Effector memory CD8-positive, alpha-beta T cell (primary cell): ENCODE results near the gene GLI3.
"Not testable (repeated sequence)": the region's sequence is repeated elsewhere in the genome, so short reads cannot be mapped to it uniquely, and the experiment has no call there.

ENCODE experiments used
- ATAC-seq: fragments of 150-1000 bp; cut with Tn5 transposase; replicated peaks from 2 replicates; pipeline ENCODE4 v1.10.0; 2021; ENCODE audit warnings: mild to moderate bottlenecking, moderate library complexity
- DNase-seq, 3 experiments: peaks; one replicate each; pipeline ENCODE4 v3.0.0; 2021
- H3K27ac Mint-ChIP-seq, 2 donors: one replicate each; pipeline ENCODE4 v1.8.0; 2022; ENCODE audit warnings: mild to moderate bottlenecking in 2 of 2, mixed read lengths in 2 of 2, moderate library complexity in 2 of 2
- H3K27me3 Mint-ChIP-seq, 2 donors: one replicate each; pipeline ENCODE4 v1.8.0; 2022; ENCODE audit warnings: mixed read lengths in 2 of 2
- H3K36me3 Mint-ChIP-seq: one replicate; pipeline ENCODE4 v1.8.0; 2022; ENCODE audit warnings: mild to moderate bottlenecking, moderate library complexity, mixed read lengths; ENCODE audit not compliant: insufficient read depth
- H3K4me1 Mint-ChIP-seq, 2 donors: one replicate each; pipeline ENCODE4 v1.8.0; 2022; ENCODE audit warnings: low read depth in 2 of 2, mixed read lengths in 2 of 2
- H3K4me3 Mint-ChIP-seq, 2 donors: one replicate each; pipeline ENCODE4 v1.8.0; 2022; ENCODE audit warnings: mild to moderate bottlenecking in 2 of 2, mixed read lengths in 2 of 2, moderate library complexity in 2 of 2
- H3K9me3 Mint-ChIP-seq, 2 donors: one replicate each; pipeline ENCODE4 v1.8.0; 2022; ENCODE audit warnings: mixed read lengths in 2 of 2

Gene GLI3

DNA sequence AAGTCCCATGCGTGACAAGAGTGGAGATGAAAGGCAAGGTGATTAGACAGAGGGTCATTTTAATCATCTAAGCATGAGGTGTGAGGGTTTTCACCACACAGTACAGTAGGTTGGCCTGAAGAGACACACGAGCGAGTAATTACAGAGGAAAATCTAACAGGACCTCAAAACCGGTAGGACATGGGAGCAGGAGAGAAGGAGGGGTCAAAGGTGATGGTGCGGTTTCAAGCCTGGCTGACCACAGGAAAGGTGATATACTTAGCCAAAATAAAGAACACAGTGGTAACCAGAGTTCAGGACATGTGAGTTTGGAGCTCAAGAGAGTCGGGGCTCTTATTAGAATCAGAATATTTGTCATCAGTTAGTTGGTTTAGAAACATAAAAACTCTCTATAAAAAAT, 20.0 kb downstream of the GLI3 start:
- H3K4me1 Mint-ChIP-seq = no peaks in the 10 kb centered on the region
- H3K9me3 Mint-ChIP-seq = peaks cover 2 to 7% of the 10 kb centered on the region in 2 donors
- H3K27me3 Mint-ChIP-seq = peaks cover 0 to 10% of the 10 kb centered on the region in 2 donors
- H3K36me3 Mint-ChIP-seq = no peaks in the 10 kb centered on the region
- no peak overlapping the region for H3K4me3 Mint-ChIP-seq
- DNase-seq (no peak), ATAC-seq (no peak)
- H3K27ac Mint-ChIP-seq = no peak overlapping the region

DNA sequence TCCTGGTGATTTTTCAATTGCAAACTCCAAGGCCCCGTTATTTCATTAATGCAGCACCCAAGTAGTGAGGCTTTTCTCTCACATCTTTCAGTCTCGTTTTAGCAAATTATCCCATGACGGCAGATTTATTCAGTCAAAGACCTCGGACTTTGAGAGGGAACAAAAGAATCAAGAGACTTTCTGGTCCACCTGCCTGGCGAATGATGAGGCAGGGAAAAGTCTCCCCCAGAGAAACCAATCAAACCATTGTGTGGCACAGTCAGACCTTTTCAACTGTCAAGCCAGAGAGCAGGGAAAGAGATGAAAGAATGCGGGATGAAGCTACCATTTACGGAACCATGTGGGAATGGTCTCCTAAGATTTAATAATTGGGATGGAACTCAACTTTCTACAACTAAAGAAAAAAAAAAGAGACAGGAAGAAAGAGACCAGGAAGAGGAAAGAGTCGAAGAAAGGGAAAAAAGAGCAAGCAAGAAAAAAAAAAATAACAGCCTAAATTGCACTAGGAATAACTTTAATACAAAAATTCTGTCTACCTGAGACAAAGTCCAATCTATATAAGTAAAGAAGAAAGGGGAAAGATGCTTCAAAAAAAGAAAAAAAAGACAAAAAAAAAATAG, 22.8 kb downstream of the GLI3 start:
- H3K4me3 Mint-ChIP-seq = no peak overlapping the region
- H3K4me1 Mint-ChIP-seq = no peaks in the 10 kb centered on the region
- no peaks in the 10 kb centered on the region for H3K36me3 Mint-ChIP-seq
- H3K9me3 Mint-ChIP-seq = peaks cover 0 to 2% of the 10 kb centered on the region in 2 donors
- H3K27ac Mint-ChIP-seq = no peak overlapping the region
- DNase-seq (no peak), ATAC-seq (no peak)
- no peaks in the 10 kb centered on the region for H3K27me3 Mint-ChIP-seq

DNA sequence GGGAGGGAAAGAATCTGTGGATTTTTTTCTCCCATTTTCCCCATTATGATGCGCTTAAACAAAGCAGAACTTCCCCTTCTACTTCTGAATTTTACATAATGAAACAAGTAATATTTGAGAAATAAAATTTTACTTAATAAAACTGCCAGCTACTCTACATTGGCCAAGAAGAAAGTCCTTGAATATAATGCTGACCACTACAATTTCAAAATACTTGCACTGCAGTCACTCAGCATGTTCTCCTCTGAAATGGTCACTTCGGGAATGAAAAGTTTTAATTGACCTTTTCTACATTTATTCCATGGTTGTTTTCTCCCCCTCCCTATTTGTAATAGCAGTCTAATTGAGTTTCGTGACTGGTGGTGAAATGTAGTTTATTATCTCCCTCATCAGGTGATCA, 23.9 kb downstream of the GLI3 start:
- Mint-ChIP-seq H3K9me3 (peaks cover 0 to 2% of the 10 kb centered on the region in 2 donors), H3K27me3 (no peaks in the 10 kb centered on the region), H3K4me3 (no peak overlapping the region), H3K27ac (no peak overlapping the region), H3K36me3 (no peaks in the 10 kb centered on the region), H3K4me1 (no peaks in the 10 kb centered on the region)
- ATAC-seq (no peak), DNase-seq (no peak)

DNA sequence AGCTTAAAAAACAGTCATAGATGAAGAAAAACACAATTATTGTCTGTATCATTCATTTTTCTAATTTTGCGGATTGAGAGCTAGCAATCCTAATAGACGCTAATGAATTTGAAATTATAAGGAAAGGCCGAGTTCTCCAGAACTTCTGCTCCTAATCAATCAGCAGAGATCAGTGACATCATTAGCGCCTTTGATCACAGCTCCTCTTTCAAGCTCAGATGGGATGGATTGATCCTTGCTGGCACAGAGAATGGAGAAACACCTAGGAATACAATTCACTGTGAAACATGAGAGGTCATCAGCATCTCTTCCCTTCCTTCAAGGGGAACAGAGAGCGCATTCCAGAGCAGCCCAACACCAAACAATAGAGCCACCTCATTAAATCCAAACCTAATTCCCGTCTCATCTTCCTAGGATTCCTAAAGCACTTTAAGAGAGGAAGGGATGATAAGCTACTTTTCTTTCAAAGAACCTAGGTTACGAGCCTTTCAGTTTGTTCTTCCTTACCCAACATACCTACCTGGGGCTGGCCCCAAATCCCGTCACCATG, 24.4 kb downstream of the GLI3 start:
- Mint-ChIP-seq H3K27ac (no peak overlapping the region), H3K9me3 (peaks cover 0 to 2% of the 10 kb centered on the region in 2 donors), H3K4me3 (no peak overlapping the region), H3K4me1 (no peaks in the 10 kb centered on the region), H3K36me3 (no peaks in the 10 kb centered on the region), H3K27me3 (no peaks in the 10 kb centered on the region)
- ATAC-seq (no peak), DNase-seq (no peak)

DNA sequence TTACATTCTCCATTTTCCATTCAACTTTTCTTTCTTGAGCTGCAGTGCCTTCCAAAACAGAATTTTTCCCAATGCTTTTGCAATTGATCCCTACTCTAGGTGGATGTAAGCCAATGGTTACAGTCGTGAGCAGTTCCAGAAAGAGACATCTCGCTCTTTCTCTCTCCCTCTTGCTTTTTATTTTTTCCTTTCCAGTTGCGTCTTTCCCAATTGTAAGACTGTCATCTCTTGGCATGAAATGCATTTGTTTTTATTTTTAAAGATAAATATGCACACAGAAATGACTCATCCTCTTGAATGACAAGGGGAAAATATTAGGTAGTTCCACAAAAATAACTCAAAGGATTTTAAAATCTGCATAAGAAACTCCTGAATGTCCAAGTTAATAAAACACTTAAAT, 25.1 kb downstream of the GLI3 start:
- no peak overlapping the region for H3K27ac Mint-ChIP-seq
- no peak for ATAC-seq
- H3K4me1 Mint-ChIP-seq = no peaks in the 10 kb centered on the region
- no peaks in the 10 kb centered on the region for H3K27me3 Mint-ChIP-seq
- H3K9me3 Mint-ChIP-seq = peaks cover 0 to 2% of the 10 kb centered on the region in 2 donors
- H3K4me3 Mint-ChIP-seq = no peak overlapping the region
- no peak for DNase-seq
- H3K36me3 Mint-ChIP-seq = no peaks in the 10 kb centered on the region

DNA sequence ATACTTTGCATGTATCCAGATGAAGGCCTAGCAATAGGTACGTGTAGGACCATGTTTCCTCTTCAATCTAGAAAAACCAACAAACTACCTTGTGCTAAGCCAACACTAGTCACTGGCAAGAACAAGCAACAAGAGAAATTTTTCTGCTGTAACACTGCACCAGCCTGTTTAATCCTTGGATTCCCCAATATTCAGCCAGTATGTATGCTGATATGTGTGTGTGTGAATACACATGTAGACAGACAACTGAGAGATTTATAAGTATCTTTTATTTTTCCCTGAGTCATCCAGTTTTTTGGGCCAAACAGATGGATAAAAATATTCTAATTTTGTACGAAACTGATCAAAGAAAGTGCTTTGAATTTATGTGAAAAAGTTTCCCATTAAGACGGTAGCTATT, 26.2 kb downstream of the GLI3 start:
- no peak overlapping the region for H3K4me3 Mint-ChIP-seq
- H3K36me3 Mint-ChIP-seq = no peaks in the 10 kb centered on the region
- no peak overlapping the region for H3K27ac Mint-ChIP-seq
- ATAC-seq = no peak
- no peaks in the 10 kb centered on the region for H3K4me1 Mint-ChIP-seq
- no peak for DNase-seq
- H3K27me3 Mint-ChIP-seq = no peaks in the 10 kb centered on the region
- peaks cover 0 to 2% of the 10 kb centered on the region in 2 donors for H3K9me3 Mint-ChIP-seq

DNA sequence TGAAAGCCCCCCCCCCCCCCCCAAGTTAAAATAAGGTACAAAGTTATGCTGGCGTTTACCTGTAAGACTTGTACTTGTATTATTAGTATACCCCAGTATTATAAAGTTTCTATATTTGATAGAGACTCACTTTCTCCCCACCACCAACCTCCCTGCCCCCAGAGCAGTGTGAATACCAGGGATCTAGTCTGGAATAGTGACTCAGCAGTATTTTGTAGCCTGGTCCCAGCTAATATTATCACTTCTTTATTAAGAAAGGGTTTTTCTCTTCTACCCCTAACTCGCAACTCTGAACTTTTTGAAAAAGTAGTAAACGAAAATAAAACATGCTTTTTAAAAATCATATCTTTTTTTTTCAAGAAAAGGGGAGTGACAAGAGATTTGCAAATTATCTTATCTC, 26.7 kb downstream of the GLI3 start:
- Mint-ChIP-seq H3K36me3 (no peaks in the 10 kb centered on the region), H3K27me3 (no peaks in the 10 kb centered on the region), H3K4me3 (no peak overlapping the region), H3K4me1 (no peaks in the 10 kb centered on the region), H3K27ac (no peak overlapping the region), H3K9me3 (peaks cover 0 to 2% of the 10 kb centered on the region in 2 donors)
- ATAC-seq (no peak), DNase-seq (no peak)

DNA sequence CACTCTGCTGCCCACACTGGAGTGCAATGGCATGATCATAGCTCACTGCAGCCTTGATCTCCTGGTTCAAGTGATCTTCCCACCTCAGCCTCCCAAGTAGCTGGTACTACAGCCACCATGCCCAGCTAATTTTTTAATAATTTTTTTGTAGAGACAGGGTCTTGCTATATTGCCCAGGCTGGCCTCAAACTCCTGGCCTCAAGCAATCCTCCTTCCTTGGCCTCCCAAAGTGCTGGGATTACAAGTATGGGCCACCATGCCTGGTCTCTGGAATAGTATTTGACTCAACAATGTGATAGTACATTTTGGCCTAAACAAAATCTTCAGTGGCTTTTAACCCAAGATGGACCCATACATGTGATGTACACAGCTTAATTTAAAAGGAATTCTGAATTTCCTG, 27.9 kb downstream of the GLI3 start:
- not testable (repeated sequence) for H3K27ac Mint-ChIP-seq, ATAC-seq, H3K36me3 Mint-ChIP-seq, H3K4me3 Mint-ChIP-seq, DNase-seq, H3K9me3 Mint-ChIP-seq, H3K4me1 Mint-ChIP-seq, H3K27me3 Mint-ChIP-seq

DNA sequence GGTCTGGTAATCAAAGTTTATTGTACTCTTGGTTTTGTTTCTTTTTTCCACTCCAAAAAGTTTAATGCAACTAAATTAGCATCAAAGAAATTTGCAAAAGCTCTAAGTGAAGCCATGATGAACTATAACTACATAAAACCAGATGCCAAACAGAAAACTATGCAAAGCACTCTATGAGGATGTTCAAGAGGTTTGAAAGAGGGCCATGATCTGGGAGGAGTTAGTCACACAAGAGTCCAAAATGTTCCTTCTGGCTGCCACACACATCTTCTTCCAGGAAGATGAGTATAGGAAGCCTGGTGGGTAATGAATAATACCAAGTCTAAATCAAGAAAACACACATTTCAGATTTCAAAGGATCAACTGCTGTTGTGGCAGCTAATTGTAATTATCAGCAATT, 28.4 kb downstream of the GLI3 start:
- H3K36me3 Mint-ChIP-seq = no peaks in the 10 kb centered on the region
- no peak overlapping the region for H3K4me3 Mint-ChIP-seq
- H3K4me1 Mint-ChIP-seq = no peaks in the 10 kb centered on the region
- H3K27ac Mint-ChIP-seq = no peak overlapping the region
- ATAC-seq (no peak), DNase-seq (no peak)
- peaks cover under 1 to 2% of the 10 kb centered on the region in 2 donors for H3K9me3 Mint-ChIP-seq
- no peaks in the 10 kb centered on the region for H3K27me3 Mint-ChIP-seq

DNA sequence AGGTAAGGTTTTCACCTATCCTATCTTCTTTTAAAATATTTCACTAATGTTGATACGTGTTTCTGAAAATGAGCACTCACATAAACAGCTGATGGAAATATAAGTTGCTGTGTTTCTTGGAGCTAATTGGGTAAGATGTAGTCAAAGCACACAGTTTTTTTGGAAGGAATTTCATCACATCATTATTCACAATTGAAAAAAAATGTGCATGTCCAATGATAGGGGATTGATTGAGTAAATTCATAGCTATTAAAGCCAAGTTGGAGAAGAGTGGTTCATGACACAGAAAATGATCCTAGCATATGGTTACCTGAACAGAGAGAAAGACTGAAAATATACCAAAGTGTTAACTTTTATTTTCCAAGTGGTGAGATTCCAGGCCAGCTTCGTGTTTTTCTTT, 29.6 kb downstream of the GLI3 start:
- Mint-ChIP-seq H3K4me3 (no peak overlapping the region), H3K36me3 (no peaks in the 10 kb centered on the region), H3K9me3 (peaks cover 2 to 12% of the 10 kb centered on the region in 2 donors), H3K4me1 (no peaks in the 10 kb centered on the region), H3K27ac (no peak overlapping the region), H3K27me3 (no peaks in the 10 kb centered on the region)
- ATAC-seq (no peak), DNase-seq (no peak)

DNA sequence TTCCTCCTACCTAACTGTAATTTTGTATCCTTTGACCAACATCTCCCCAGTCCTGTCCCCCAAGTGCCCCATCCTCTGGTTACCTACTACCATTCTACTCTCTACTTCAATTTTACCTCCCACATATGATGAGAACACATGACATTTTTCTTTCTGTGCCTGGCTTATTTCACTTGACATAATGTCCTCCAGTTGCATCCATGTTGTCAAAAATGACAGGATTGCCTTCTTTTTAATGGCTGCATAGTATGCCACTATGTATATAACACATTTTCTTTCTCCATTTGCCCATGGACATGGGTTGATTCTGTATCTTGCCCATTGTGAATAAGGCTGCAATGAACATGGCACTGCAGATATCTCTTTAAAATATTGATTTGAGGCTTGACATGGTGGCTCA, 33.7 kb downstream of the GLI3 start:
- Mint-ChIP-seq H3K36me3 (no peaks in the 10 kb centered on the region), H3K4me3 (no peak overlapping the region), H3K4me1 (no peaks in the 10 kb centered on the region), H3K27ac (no peak overlapping the region), H3K27me3 (no peaks in the 10 kb centered on the region), H3K9me3 (peaks cover 3 to 13% of the 10 kb centered on the region in 2 donors)
- ATAC-seq (no peak), DNase-seq (no peak)

DNA sequence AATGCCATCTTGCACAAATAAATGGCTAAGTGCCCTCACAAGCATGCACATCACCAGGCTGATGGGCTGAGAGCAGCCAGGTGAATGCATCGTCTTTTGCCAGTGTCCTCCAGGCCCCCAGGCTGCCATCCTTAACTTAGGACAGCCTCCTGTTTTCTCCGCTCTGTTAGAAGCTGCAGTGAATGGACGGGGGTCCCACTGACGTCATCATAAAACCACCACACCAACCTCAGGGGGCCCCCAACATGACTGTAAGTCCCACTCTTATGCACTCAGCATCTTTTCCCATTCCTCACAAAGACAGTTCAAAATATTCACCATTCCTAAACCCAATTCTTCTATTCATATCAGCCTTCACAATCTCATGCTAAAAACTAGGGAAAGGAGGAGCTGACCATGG, 34.4 kb downstream of the GLI3 start:
- no peaks in the 10 kb centered on the region for H3K36me3 Mint-ChIP-seq
- H3K4me3 Mint-ChIP-seq = no peak overlapping the region
- H3K27ac Mint-ChIP-seq = no peak overlapping the region
- ATAC-seq (no peak), DNase-seq (no peak)
- H3K4me1 Mint-ChIP-seq = no peaks in the 10 kb centered on the region
- H3K27me3 Mint-ChIP-seq = no peaks in the 10 kb centered on the region
- peaks cover 3 to 13% of the 10 kb centered on the region in 2 donors for H3K9me3 Mint-ChIP-seq

DNA sequence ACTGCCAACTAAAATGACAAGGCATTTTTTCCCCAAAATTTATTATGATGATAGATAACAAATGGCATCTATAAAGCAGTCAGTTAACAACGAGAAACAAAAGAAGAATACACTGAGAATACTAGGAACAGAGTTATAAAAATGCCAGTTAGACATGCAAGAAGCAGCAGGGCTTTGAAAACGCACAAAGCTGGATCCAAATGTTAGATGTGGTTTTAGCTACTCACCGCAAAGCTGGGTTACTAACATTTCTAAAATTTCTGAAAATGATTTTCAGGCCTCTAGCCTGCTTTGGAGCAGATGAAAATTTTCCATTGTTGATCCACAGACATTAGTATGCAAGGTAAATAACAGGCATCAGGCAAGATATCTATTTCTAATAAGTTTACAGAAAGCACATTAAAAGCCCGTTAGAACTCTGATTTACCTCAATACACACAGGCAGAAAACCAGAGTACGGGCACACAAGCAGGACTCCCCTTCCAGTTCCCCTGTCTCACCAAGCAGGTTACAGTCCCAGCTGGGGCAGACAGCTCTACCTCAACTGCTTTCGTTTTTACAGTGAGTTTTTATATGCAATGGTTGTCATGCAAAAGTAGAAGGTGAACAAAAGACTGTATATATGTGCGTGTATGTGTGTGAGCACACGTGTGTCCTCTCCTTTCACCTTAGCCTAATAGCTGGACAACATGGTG, 37.9 kb downstream of the GLI3 start:
- no peak overlapping the region for H3K4me3 Mint-ChIP-seq
- ATAC-seq (no peak), DNase-seq (no peak)
- no peaks in the 10 kb centered on the region for H3K4me1 Mint-ChIP-seq
- H3K27ac Mint-ChIP-seq = no peak overlapping the region
- peaks cover 4 to 13% of the 10 kb centered on the region in 2 donors for H3K9me3 Mint-ChIP-seq
- H3K27me3 Mint-ChIP-seq = no peaks in the 10 kb centered on the region
- H3K36me3 Mint-ChIP-seq = no peaks in the 10 kb centered on the region

DNA sequence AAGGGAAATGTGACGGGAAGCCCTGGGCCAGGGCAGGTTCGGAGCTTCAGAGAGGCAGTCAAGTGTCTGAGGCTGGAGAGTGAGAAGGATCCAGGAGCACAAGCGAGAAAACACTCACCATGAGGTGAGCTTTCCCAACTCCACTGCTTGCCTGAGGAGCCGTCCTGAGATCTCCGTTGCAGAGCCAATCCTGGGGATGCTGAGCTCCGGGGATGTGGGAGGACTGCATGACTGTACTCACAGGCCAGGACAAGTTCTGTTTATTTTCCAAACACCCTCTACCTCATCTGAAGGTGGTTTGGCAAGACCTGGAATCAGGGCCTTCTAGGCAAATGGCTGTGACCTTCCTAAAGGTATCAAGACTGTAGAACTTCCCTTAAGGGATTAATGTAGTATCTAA, 38.7 kb downstream of the GLI3 start:
- DNase-seq (no peak), ATAC-seq (no peak)
- Mint-ChIP-seq H3K4me1 (peaks cover 0 to 2% of the 10 kb centered on the region in 2 donors), H3K27me3 (no peaks in the 10 kb centered on the region), H3K36me3 (no peaks in the 10 kb centered on the region), H3K9me3 (peaks cover 6 to 9% of the 10 kb centered on the region in 2 donors), H3K27ac (no peak overlapping the region), H3K4me3 (no peak overlapping the region)
